ENCODE data around the gene HOXA3. TPM values are rescaled to one million over a fixed set of nuclear protein-coding genes. Genes with fewer than 3 reads are reported as not detected.

HOXA3 gene
- total and polyA plus RNA-seq, 2 of the 8 experiments (the other 6 are each of a cell fraction or from before 2014, with no cell fraction given), result not detected

GRCh38 chr7:27073076-27073475 lies 79.3 kb downstream of the HOXA3 start:
- Histone ChIP-seq H3K4ac (replicated peaks; ENCODE audit: insufficient read length, low read depth, low read length) (no peak overlapping the region), H2BK15ac (ENCODE audit: low read length) (no peak overlapping the region), H4K91ac (replicated peaks; ENCODE audit: insufficient read length, low read length) (no peak overlapping the region), H3K4me3 (ENCODE audit: extremely low read depth in 1 of 4, insufficient read depth in 2 of 4, low read depth in 3 of 4, low read length in 4 of 4) (no peak overlapping the region), H3K79me2 (ENCODE audit: control insufficient read depth in 1 of 2, insufficient read depth in 2 of 2, low read length in 2 of 2) (no peaks in the 10 kb centered on the region), H3K27me3 (replicated peaks in 1 of 4; ENCODE audit: control insufficient read depth in 3 of 4, extremely low read depth in 1 of 4, insufficient read depth in 3 of 4, low read length in 3 of 4) (no peaks in the 10 kb centered on the region), H2BK120ac (replicated peaks; ENCODE audit: low read depth, low read length) (no peak overlapping the region), H3K4me1 (replicated peaks in 1 of 4; ENCODE audit: control insufficient read depth in 3 of 4, insufficient read depth in 4 of 4, low read length in 3 of 4) (no peaks in the 10 kb centered on the region), H3K79me1 (ENCODE audit: low read depth, low read length) (no peaks in the 10 kb centered on the region), H3K56ac (replicated peaks; ENCODE audit: insufficient read length, low read depth, low read length) (no peak overlapping the region), H2AFZ (ENCODE audit: low read length) (no peak overlapping the region), H3K9me3 (ENCODE audit: insufficient read depth in 2 of 2, low read depth in 1 of 2, low read length in 1 of 2) (no peaks in the 10 kb centered on the region), H3K9ac (replicated peaks in 1 of 4; ENCODE audit: extremely low read depth in 1 of 4, low read depth in 3 of 4, low read length in 3 of 4) (no peak overlapping the region), H4K8ac (ENCODE audit: extremely low read depth, insufficient read depth, low read length) (no peak overlapping the region), H3K14ac (ENCODE audit: insufficient read length) (no peak overlapping the region), H3K18ac (ENCODE audit: extremely low read depth, low read length) (no peak overlapping the region), H3K4me2 (ENCODE audit: insufficient read depth in 1 of 2, low read depth in 2 of 2, low read length in 2 of 2) (no peak overlapping the region), H4K5ac (ENCODE audit: insufficient read length, low read depth, low read length) (no peak overlapping the region), H2BK5ac (ENCODE audit: low read depth, low read length) (no peak overlapping the region), H2AK5ac (ENCODE audit: low read depth, low read length) (no peak overlapping the region), H3K27ac (ENCODE audit: low read depth, low read length) (no peak overlapping the region), H3K23me2 (ENCODE audit: low read depth, low read length) (no peaks in the 10 kb centered on the region), H3K36me3 (ENCODE audit: control insufficient read depth in 2 of 4, insufficient read depth in 4 of 4, low read length in 3 of 4) (no peaks in the 10 kb centered on the region), H3K23ac (ENCODE audit: insufficient read length) (no peak overlapping the region), H2BK12ac (ENCODE audit: low read depth, low read length) (no peak overlapping the region), H2BK20ac (ENCODE audit: low read length) (no peak overlapping the region), H4K20me1 (replicated peaks in 1 of 2; ENCODE audit: control insufficient read depth in 1 of 2, insufficient read depth in 2 of 2, low read length in 2 of 2) (no peaks in the 10 kb centered on the region)
- FAIRE-seq (no peak), DNase-seq (ENCODE audit: low read depth in 1 of 2, low spot score in 2 of 2) (no peak)
- ChIA-PET CTCF (ENCODE audit: partially characterized antibody) (no interaction called here), POLR2A (ENCODE audit: partially characterized antibody) (no interaction called here)
- TF ChIP-seq CBX5 (IDR thresholded peaks at IDR 0.05; ENCODE audit: low read depth, low read length) (no peak), SP1 (IDR thresholded peaks at IDR 0.05; ENCODE audit: low read depth, low read length) (no peak), JUND (IDR thresholded peaks at IDR 0.05; ENCODE audit: low read length) (no peak), JUN (IDR thresholded peaks at IDR 0.05; ENCODE audit: low read depth, low read length) (no peak)
